PC-3 (cell line): Measurements from ENCODE around the gene SMPD4. TPM values are rescaled to one million over a fixed set of nuclear protein-coding genes. Genes with fewer than 3 reads are reported as not detected.
"Not testable (repeated sequence)": the region's sequence is repeated elsewhere in the genome, so short reads cannot be mapped to it uniquely, and the experiment has no call there.

Experiments
- ATAC-seq: fragments of 200-7000 bp; cut with Tn5 transposase; 2 replicates; pipeline ENCODE4 v1.9.1; 2020; ENCODE audit warnings: mild to moderate bottlenecking, moderate library complexity
- BruUV-seq: library from RNA; stranded (reverse); fragments of 400-500 nt; replicated peaks from 2 replicates; lab custom pipeline; 2021; lab: Mats Ljungman, UMichigan
- CTCF ChIA-PET: fragments of 300-600 bp; sonication (Branson Sonifier 250); formaldehyde crosslinking; loops from one replicate; lab custom pipeline; 2022; ENCODE audit warnings: antibody characterized with exemption; lab: Charles Lee
- POLR2A ChIA-PET: fragments of 300-600 bp; sonication (Branson Sonifier 250); formaldehyde crosslinking; loops from one replicate; lab custom pipeline; 2022; ENCODE audit warnings: antibody characterized with exemption; ENCODE audit not compliant: unreplicated experiment; lab: Charles Lee
- DNase-seq: peaks from one replicate; pipeline ENCODE4 v3.0.0-alpha.2; 2015
- H2AFZ ChIP-seq: fragments of 300-600 bp; sonication (generic); 2 replicates; pipeline ENCODE4 v1.6.0; 2016; ENCODE audit warnings: antibody characterized with exemption, low read length
- H3F3A ChIP-seq: fragments of 300-600 bp; sonication (generic); one replicate; pipeline ENCODE4 v1.6.0; 2017; ENCODE audit warnings: antibody characterized with exemption, low read length, control low read depth, mild to moderate bottlenecking; ENCODE audit not compliant: unreplicated experiment
- H3K27ac ChIP-seq: fragments of 300-600 bp; sonication (generic); 2 replicates; pipeline ENCODE4 v1.5.1; 2016; ENCODE audit warnings: mild to moderate bottlenecking, low read length
- H3K27me3 ChIP-seq: fragments of 300-600 bp; sonication (generic); 2 replicates; pipeline ENCODE4 v1.6.1; 2016; ENCODE audit warnings: low read length, mixed read lengths
- H3K36me3 ChIP-seq: fragments of 300-600 bp; sonication (generic); 2 replicates; pipeline ENCODE4 v1.6.1; 2016; ENCODE audit warnings: low read depth, mixed run types, low read length, mixed read lengths
- H3K4me1 ChIP-seq: fragments of 300-600 bp; sonication (generic); 2 replicates; pipeline ENCODE4 v1.5.1; 2016; ENCODE audit warnings: low read length; ENCODE audit not compliant: insufficient read depth
- H3K4me2 ChIP-seq: fragments of 300-600 bp; sonication (generic); 2 replicates; pipeline ENCODE4 v1.6.0; 2016; ENCODE audit warnings: low read length
- H3K4me3 ChIP-seq: fragments of 300-600 bp; sonication (generic); 2 replicates; pipeline ENCODE4 v1.5.1; 2016; ENCODE audit warnings: mild to moderate bottlenecking, low read length, mixed read lengths
- H3K79me2 ChIP-seq: fragments of 300-600 bp; sonication (generic); 2 replicates; pipeline ENCODE4 v1.6.1; 2017; ENCODE audit warnings: low read length, mixed read lengths
- H3K9ac ChIP-seq: fragments of 300-600 bp; sonication (generic); 2 replicates; pipeline ENCODE4 v1.6.0; 2016; ENCODE audit warnings: mild to moderate bottlenecking, low read length
- H3K9me2 ChIP-seq: fragments of 300-600 bp; sonication (generic); replicated peaks from 2 replicates; pipeline ENCODE4 v1.6.1; 2016; ENCODE audit warnings: mixed run types, low read length, mixed read lengths
- H3K9me3 ChIP-seq: fragments of 300-600 bp; sonication (generic); 2 replicates; pipeline ENCODE4 v1.6.1; 2016; ENCODE audit warnings: low read length, mixed read lengths
- H4K20me1 ChIP-seq: fragments of 300-600 bp; sonication (generic); 2 replicates; pipeline ENCODE4 v1.6.1; 2016; ENCODE audit warnings: low read length, mixed read lengths
- EZH2 ChIP-seq: fragments of 300-600 bp; sonication (generic); IDR thresholded peaks from one replicate; pipeline ENCODE4 v1.6.1; 2017; ENCODE audit warnings: antibody characterized with exemption, mild to moderate bottlenecking, low read length; ENCODE audit not compliant: unreplicated experiment
- EZH2phosphoT487 ChIP-seq: fragments of 300-600 bp; sonication (generic); IDR thresholded peaks from 2 replicates; pipeline ENCODE4 v1.6.1; 2018; ENCODE audit warnings: mild to moderate bottlenecking, antibody characterized with exemption, low read length, borderline replicate concordance
- intact Hi-C: fragments of 100-400 bp; cut with micrococcal nuclease; formaldehyde crosslinking; loops from 2 replicates; pipeline ENCODE4 v1.9.0; 2023
- total RNA-seq: library from RNA; depleted of rRNA; stranded (reverse); fragments of >200 nt; gene quantifications from 2 replicates; pipeline ENCODE4 v1.2.3, GENCODE V29; 2014
- TF ChIP-seq, protein P1 (sequence below): fragments of 300-600 bp; sonication (generic); conservative IDR thresholded peaks from 2 replicates; pipeline ENCODE4 v1.5.1; 2017; ENCODE audit warnings: antibody characterized with exemption, low read depth, mild to moderate bottlenecking, low read length

The SMPD4 gene
- total RNA-seq, 1 experiment from 2014 or later: 64.4 TPM

DNA sequence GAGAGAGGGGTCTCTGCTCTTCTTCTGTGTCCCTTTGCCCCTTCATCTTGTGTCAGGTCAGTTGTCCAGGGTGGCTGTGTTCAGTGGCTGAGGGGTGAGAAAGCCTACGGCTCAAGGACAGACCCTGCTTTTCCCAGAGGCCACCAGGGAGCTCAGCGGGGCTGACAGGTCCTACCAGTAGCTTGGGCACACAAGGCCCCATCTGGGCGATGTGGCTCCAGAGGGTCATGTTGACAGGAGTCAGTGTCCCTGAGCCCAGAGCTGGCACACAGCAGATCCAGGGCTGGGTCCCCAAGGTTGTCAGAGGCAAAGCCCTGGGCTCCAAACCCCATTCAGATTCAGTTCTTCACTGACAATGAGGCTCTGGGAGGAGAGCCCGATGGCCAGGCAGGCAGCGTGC is 44.3 kb downstream of the SMPD4 start:
- POLR2A ChIA-PET, H3K9me3 ChIP-seq, H3K9me2 ChIP-seq, CTCF ChIA-PET, H3K4me1 ChIP-seq, ATAC-seq, BruUV-seq, H3K27me3 ChIP-seq, H3K9ac ChIP-seq, intact Hi-C loops, H3K4me2 ChIP-seq, H3F3A ChIP-seq, H3K27ac ChIP-seq, H3K79me2 ChIP-seq, H3K4me3 ChIP-seq, DNase-seq, H4K20me1 ChIP-seq, H2AFZ ChIP-seq, H3K36me3 ChIP-seq: not testable (repeated sequence)

GRCh38 chr2:130136546-130136945 is 44.9 kb downstream of the SMPD4 start:
- DNase-seq, H3K36me3 ChIP-seq, ATAC-seq, H4K20me1 ChIP-seq, H3K9me2 ChIP-seq, H3K4me2 ChIP-seq, H3K9ac ChIP-seq, H3K27me3 ChIP-seq, H3K79me2 ChIP-seq, H3K9me3 ChIP-seq, H3K4me1 ChIP-seq, H3K27ac ChIP-seq, H3K4me3 ChIP-seq, BruUV-seq, H3F3A ChIP-seq, CTCF ChIA-PET, H2AFZ ChIP-seq, intact Hi-C loops, POLR2A ChIA-PET: not testable (repeated sequence)

DNA sequence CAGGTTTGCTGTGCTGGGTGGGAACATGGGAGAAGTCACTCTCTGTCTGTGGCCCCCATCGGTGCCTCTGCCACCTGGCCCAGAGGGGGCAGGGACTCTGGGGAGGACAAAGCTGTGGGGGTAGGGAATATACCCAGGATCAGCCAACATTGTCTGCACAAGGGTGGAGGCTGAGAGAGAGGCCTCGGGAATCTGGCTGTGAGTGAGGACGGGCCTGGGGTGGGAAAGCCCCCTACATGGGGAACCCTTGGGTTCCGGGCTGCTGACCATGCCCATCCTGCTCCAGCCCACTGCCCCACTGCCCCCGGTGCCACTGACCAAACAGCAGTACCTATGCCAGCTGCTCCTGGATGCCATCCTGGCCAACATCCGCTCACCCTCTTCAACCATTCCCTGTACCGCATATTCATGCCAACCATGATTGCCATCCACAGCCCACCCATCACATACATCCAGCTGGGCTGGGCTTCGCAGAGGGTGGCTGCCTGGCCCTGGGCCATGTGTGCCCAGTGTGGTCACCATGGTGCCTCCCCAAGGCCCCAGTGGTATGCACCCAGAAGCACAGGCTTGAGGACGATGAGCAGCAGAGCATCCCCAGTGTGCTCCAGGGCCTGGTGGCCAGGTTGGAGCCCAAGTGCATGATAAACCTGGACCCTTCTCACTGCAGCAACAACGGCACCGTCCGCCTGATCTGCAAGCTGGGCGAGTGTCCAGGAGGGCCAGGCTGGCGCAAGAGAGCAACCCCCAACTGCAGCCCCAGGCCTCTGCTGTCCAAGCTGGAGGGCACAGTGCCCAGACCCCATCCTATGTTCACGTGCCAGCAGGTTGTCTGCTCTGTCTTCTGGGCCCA is 45.5 kb downstream of the SMPD4 start:
- DNase-seq: no peak
- no peak for TF ChIP-seq EZH2phosphoT487
- TF ChIP-seq EZH2: no peak
- TF ChIP-seq, protein P1, sequence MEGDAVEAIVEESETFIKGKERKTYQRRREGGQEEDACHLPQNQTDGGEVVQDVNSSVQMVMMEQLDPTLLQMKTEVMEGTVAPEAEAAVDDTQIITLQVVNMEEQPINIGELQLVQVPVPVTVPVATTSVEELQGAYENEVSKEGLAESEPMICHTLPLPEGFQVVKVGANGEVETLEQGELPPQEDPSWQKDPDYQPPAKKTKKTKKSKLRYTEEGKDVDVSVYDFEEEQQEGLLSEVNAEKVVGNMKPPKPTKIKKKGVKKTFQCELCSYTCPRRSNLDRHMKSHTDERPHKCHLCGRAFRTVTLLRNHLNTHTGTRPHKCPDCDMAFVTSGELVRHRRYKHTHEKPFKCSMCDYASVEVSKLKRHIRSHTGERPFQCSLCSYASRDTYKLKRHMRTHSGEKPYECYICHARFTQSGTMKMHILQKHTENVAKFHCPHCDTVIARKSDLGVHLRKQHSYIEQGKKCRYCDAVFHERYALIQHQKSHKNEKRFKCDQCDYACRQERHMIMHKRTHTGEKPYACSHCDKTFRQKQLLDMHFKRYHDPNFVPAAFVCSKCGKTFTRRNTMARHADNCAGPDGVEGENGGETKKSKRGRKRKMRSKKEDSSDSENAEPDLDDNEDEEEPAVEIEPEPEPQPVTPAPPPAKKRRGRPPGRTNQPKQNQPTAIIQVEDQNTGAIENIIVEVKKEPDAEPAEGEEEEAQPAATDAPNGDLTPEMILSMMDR: no peak
- no peaks in the 10 kb centered on the region for H3K9me2 ChIP-seq
- H4K20me1 ChIP-seq: no peaks in the 10 kb centered on the region
- ATAC-seq: no peak
- BruUV-seq: no TSS peak
- H3K79me2 ChIP-seq: no peaks in the 10 kb centered on the region
- H3K4me3 ChIP-seq: no peak overlapping the region
- H3K4me2 ChIP-seq: no peak overlapping the region
- POLR2A ChIA-PET: no interaction called here
- no peak overlapping the region for H2AFZ ChIP-seq
- no peaks in the 10 kb centered on the region for H3K9me3 ChIP-seq
- H3K27ac ChIP-seq: no peak overlapping the region
- H3K36me3 ChIP-seq: no peaks in the 10 kb centered on the region
- H3F3A ChIP-seq: no peaks in the 10 kb centered on the region
- CTCF ChIA-PET: no interaction called here
- H3K4me1 ChIP-seq: no peaks in the 10 kb centered on the region
- H3K9ac ChIP-seq: no peak overlapping the region
- intact Hi-C loops: no loop called here
- no peaks in the 10 kb centered on the region for H3K27me3 ChIP-seq

GRCh38 chr2:130129120-130129829 is 52.1 kb downstream of the SMPD4 start, which contains the start of gene POTEF:
Gene POTEF, minus strand, starts transcription at chr2:130129222. Its CDS starts 8,707 bp downstream, at chr2:130120515.
- H3K4me3 ChIP-seq, intact Hi-C loops, DNase-seq: not testable (repeated sequence)

DNA sequence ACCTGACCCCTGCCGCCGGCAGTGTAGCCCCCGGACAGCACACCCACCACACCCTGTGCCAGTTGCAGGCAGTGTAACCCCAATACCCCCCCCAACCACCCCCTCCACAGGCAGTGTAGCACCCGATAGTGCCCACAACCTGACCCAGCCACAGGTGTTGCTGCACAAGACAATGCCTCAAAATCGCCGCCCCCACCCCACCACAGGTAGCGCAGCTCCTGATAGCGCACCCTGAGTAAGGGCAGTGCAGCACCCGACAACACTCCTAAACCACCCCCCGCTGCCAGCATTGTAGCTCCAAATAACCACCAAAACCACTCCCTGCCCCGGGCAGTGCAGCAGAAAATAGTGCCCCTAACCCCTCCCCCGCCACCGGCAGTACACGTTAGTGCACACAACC is 52.9 kb downstream of the SMPD4 start:
- H2AFZ ChIP-seq, H3F3A ChIP-seq, H3K9me3 ChIP-seq, DNase-seq, POLR2A ChIA-PET, H3K4me1 ChIP-seq, H3K27ac ChIP-seq, ATAC-seq, H3K36me3 ChIP-seq, H3K79me2 ChIP-seq, intact Hi-C loops, H3K27me3 ChIP-seq, H3K4me3 ChIP-seq, CTCF ChIA-PET, H3K9me2 ChIP-seq, BruUV-seq, H4K20me1 ChIP-seq, H3K9ac ChIP-seq, H3K4me2 ChIP-seq: not testable (repeated sequence)

More at GRCh38 chr2:130129120-130129829, 52.1 kb downstream of the SMPD4 start, which contains the start of gene POTEF:
- CTCF ChIA-PET, H3K9me2 ChIP-seq, ATAC-seq, H3K4me2 ChIP-seq, H3K36me3 ChIP-seq, H3K9ac ChIP-seq, POLR2A ChIA-PET, H3F3A ChIP-seq, H2AFZ ChIP-seq, H3K27me3 ChIP-seq, H4K20me1 ChIP-seq, BruUV-seq, H3K9me3 ChIP-seq, H3K79me2 ChIP-seq, H3K27ac ChIP-seq, H3K4me1 ChIP-seq: not testable (repeated sequence)
